Smooth muscle cell of the brain vasculature (primary cell): ENCODE measurements around the gene CFAP299.
"Not testable (repeated sequence)": the region's sequence is repeated elsewhere in the genome, so short reads cannot be mapped to it uniquely, and the experiment has no call there.

ENCODE experiments used
- DNase-seq: peaks from one replicate; pipeline ENCODE4 v3.0.0-alpha.2; 2012; ENCODE audit warnings: low read depth, low spot score

Gene CFAP299

GRCh38 chr4:80388284-80388607, 52.7 kb downstream of the CFAP299 start:
- no peak for DNase-seq

GRCh38 chr4:80390178-80390577, 54.6 kb downstream of the CFAP299 start:
- no peak for DNase-seq

- peak; percentile 12 for DNase-seq
Measured at GRCh38 chr4:80393246-80393969, 57.9 kb downstream of the CFAP299 start.

GRCh38 chr4:80393970-80394250, 58.4 kb downstream of the CFAP299 start:
- DNase-seq = no peak

GRCh38 chr4:80407246-80407645, 71.7 kb downstream of the CFAP299 start:
- no peak for DNase-seq

- no peak for DNase-seq
Measured at GRCh38 chr4:80409809-80410208, 74.3 kb downstream of the CFAP299 start.

GRCh38 chr4:80412322-80412721, 76.8 kb downstream of the CFAP299 start:
- no peak for DNase-seq

GRCh38 chr4:80413086-80413485, 77.6 kb downstream of the CFAP299 start:
- DNase-seq = no peak

GRCh38 chr4:80417019-80417418, 81.5 kb downstream of the CFAP299 start:
- no peak for DNase-seq

GRCh38 chr4:80419946-80420345, 84.4 kb downstream of the CFAP299 start:
- no peak for DNase-seq

GRCh38 chr4:80420638-80421037, 85.1 kb downstream of the CFAP299 start:
- DNase-seq = no peak

GRCh38 chr4:80422727-80423404, 87.3 kb downstream of the CFAP299 start:
- DNase-seq = no peak

GRCh38 chr4:80423553-80424224, 88.2 kb downstream of the CFAP299 start:
- DNase-seq = no peak

GRCh38 chr4:80424225-80424581, 88.7 kb downstream of the CFAP299 start:
- DNase-seq = no peak

- DNase-seq = no peak
Measured at GRCh38 chr4:80425124-80426100, 89.9 kb downstream of the CFAP299 start.

- no peak for DNase-seq
Measured at GRCh38 chr4:80431203-80431965, 95.9 kb downstream of the CFAP299 start.

- no peak for DNase-seq
Measured at GRCh38 chr4:80434238-80434637, 98.7 kb downstream of the CFAP299 start.

- DNase-seq = no peak
Measured at GRCh38 chr4:80438016-80438415, 102.5 kb downstream of the CFAP299 start.

GRCh38 chr4:80439294-80440061, 103.9 kb downstream of the CFAP299 start:
- DNase-seq = not testable (repeated sequence)

- DNase-seq = no peak
Measured at GRCh38 chr4:80446248-80446647, 110.7 kb downstream of the CFAP299 start.
